Measurements from ENCODE around the gene SORBS1. TPM values are rescaled to one million over a fixed set of nuclear protein-coding genes. Genes with fewer than 3 reads are reported as not detected.
"Not testable (repeated sequence)": the region's sequence is repeated elsewhere in the genome, so short reads cannot be mapped to it uniquely, and the experiment has no call there.

The SORBS1 gene
- total and polyA plus RNA-seq, 12 donors = 140 to 1,253 (median 1,042) TPM

- peak in 4 of 8 donors; percentile 18 to 73 (median 39) for ATAC-seq
These were observed 210.8 kb downstream of the SORBS1 start for GRCh38 chr10:95350219-95350829.

GRCh38 chr10:95347402-95347766 is 213.8 kb downstream of the SORBS1 start:
- not testable (repeated sequence) for H3K4me3 ChIP-seq, ATAC-seq, DNase-seq, H3K9me3 ChIP-seq, H3K27me3 ChIP-seq
- Histone ChIP-seq H3K4me1 (peaks cover 0 to 63% (median 37%) of the 10 kb centered on the region in 9 donors), H3K36me3 (peaks cover 0 to 100% (median 6%) of the 10 kb centered on the region in 9 donors), H3K27ac (peak overlapping the region in 4 of 10 donors; percentile 19 to 83 (median 34))
- WGBS, 2 donors = 89 to 92% methylated on average over 7 of the region's 7 CpGs
- intact Hi-C loops (cut with DNase I) = loop anchor here in 1 of 10 donors (5.0 kb wide), 1 partner anchor 100 kb away; no protein-coding TSS in a partner anchor

More at GRCh38 chr10:95350219-95350829, 210.8 kb downstream of the SORBS1 start:
- no peak overlapping the region for H3K4me3 ChIP-seq
- WGBS, 2 donors = 56 to 66% methylated on average over 6 of the region's 6 CpGs
- TF ChIP-seq CTCF (IDR thresholded peaks at IDR 0.05) = no peak
- H3K9me3 ChIP-seq = no peaks in the 10 kb centered on the region
- H3K27me3 ChIP-seq = no peaks in the 10 kb centered on the region
- peaks cover 0 to 78% (median 41%) of the 10 kb centered on the region in 9 donors for H3K4me1 ChIP-seq
- peak overlapping the region in 6 of 10 donors; percentile 3 to 47 (median 22) for H3K27ac ChIP-seq
- peaks cover 0 to 100% (median 14%) of the 10 kb centered on the region in 9 donors for H3K36me3 ChIP-seq
- intact Hi-C loops (cut with DNase I) = no loop called here
- DNase-seq = no peak

GRCh38 chr10:95346715-95347401 is 214.3 kb downstream of the SORBS1 start:
- Histone ChIP-seq H3K36me3 (peaks cover 0 to 100% (median 4%) of the 10 kb centered on the region in 9 donors), H3K4me3 (no peak overlapping the region), H3K27me3 (no peaks in the 10 kb centered on the region), H3K9me3 (no peaks in the 10 kb centered on the region), H3K4me1 (peaks cover 0 to 62% (median 35%) of the 10 kb centered on the region in 9 donors), H3K27ac (peak overlapping the region in 4 of 10 donors; percentile 19 to 83 (median 34))
- DNase-seq = no peak
- intact Hi-C loops (cut with DNase I) = loop anchor here in 1 of 10 donors (5.0 kb wide), 1 partner anchor 100 kb away; no protein-coding TSS in a partner anchor
- no peak for TF ChIP-seq CTCF (IDR thresholded peaks at IDR 0.05)
- WGBS, 2 donors = 60 to 67% methylated on average over 2 of the region's 2 CpGs
- peak in 2 of 8 donors; percentile 3 to 21 for ATAC-seq

- no peak overlapping the region for H3K4me3 ChIP-seq
- peak in 7 of 8 donors; percentile 50 to 84 (median 70) for ATAC-seq
- peaks cover 0 to 100% (median 8%) of the 10 kb centered on the region in 9 donors for H3K36me3 ChIP-seq
- H3K4me1 ChIP-seq = peaks cover 0 to 44% (median 19%) of the 10 kb centered on the region in 9 donors
- H3K27me3 ChIP-seq = no peaks in the 10 kb centered on the region
- no peaks in the 10 kb centered on the region for H3K9me3 ChIP-seq
- WGBS, 2 donors = 71 to 72% methylated on average over 6 of the region's 6 CpGs
- TF ChIP-seq CTCF (IDR thresholded peaks at IDR 0.05) = no peak
- H3K27ac ChIP-seq = peak overlapping the region; percentile 26 to 89 (median 68)
- no peak for DNase-seq
- intact Hi-C loops (cut with DNase I) = no loop called here
These were observed 217.6 kb downstream of the SORBS1 start for GRCh38 chr10:95343573-95343972.
